HG03442 (cell line): ENCODE measurements around the gene HTR7.
"Not testable (repeated sequence)": the region's sequence is repeated elsewhere in the genome, so short reads cannot be mapped to it uniquely, and the experiment has no call there.

Source experiments
- ATAC-seq: cut with Tn5 transposase; IDR thresholded peaks from one replicate; pipeline ENCODE4 v1.9.1; 2021; ENCODE audit warnings: mild to moderate bottlenecking, moderate library complexity; ENCODE audit not compliant: unreplicated experiment

HTR7 gene

GRCh38 chr10:90857635-90858460 lies at the start of gene HTR7:
Gene HTR7, minus strand, starts transcription at chr10:90858039. Its CDS starts 368 bp downstream, at chr10:90857671.
- ATAC-seq = peak; percentile 60

GRCh38 chr10:90906596-90906995 lies 48.8 kb upstream of the HTR7 start:
- no peak for ATAC-seq

- ATAC-seq = no peak
Observed at GRCh38 chr10:90905925-90906324, 48.1 kb upstream of the HTR7 start.

GRCh38 chr10:90896916-90897315 lies 39.1 kb upstream of the HTR7 start:
- ATAC-seq = not testable (repeated sequence)

GRCh38 chr10:90893190-90893589 lies 35.4 kb upstream of the HTR7 start:
- ATAC-seq = no peak

GRCh38 chr10:90890347-90890746 lies 32.5 kb upstream of the HTR7 start:
- ATAC-seq = no peak

GRCh38 chr10:90889636-90890035 lies 31.8 kb upstream of the HTR7 start:
- no peak for ATAC-seq

DNA sequence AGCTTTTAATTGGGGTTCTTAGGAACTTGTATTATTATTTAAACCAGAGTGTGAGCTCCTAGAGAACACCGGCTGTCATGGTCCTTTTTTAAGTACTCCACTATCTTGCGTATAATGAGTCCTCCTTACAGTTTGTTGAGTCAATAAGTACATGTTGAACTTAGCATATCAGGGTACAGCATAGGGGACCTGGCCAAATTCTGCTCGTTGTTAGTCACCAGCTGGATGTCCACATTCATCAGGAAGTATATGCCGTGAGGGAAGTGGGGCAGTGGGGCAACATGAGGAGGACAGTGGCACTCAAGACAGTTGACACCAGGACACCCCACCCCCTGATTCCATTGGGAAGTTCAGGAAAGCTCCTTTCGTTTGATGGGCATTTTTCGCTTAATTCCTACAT lies 30.5 kb upstream of the HTR7 start:
- ATAC-seq = no peak

GRCh38 chr10:90887555-90887954 lies 29.7 kb upstream of the HTR7 start:
- ATAC-seq = no peak

DNA sequence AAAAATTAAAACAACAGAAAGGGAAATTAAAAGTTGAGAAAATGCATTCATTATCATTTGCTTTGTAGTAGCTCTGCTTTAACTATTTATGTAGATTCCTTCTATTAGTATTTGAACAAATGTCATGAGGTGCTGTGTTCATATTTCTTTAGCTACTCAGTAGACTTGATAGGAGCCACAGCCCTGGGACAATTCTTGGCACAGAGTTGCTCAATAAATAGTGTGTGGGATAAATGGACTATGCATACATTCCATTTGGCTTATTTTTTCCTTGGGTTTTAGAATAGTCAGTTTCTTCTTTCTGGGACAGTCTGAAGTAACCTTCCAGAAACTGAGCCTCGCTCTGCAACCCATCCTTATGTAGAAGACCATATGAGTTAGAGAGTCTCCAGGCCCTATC lies 27.3 kb upstream of the HTR7 start:
- ATAC-seq = no peak

GRCh38 chr10:90884431-90884830 lies 26.6 kb upstream of the HTR7 start:
- no peak for ATAC-seq

GRCh38 chr10:90880059-90880719 lies 22.4 kb upstream of the HTR7 start:
- ATAC-seq = not testable (repeated sequence)

GRCh38 chr10:90879062-90879461 lies 21.2 kb upstream of the HTR7 start:
- no peak for ATAC-seq

GRCh38 chr10:90872648-90873020 lies 14.8 kb upstream of the HTR7 start:
- no peak for ATAC-seq

GRCh38 chr10:90871766-90872647 lies 14.2 kb upstream of the HTR7 start, which contains the start of gene RPP30:
Gene RPP30, plus strand, starts transcription at chr10:90871974. Its CDS starts 13 bp downstream, at chr10:90871987.
- ATAC-seq = peak; percentile 98

- ATAC-seq = peak; percentile 37
Observed at GRCh38 chr10:90871279-90871765, 13.5 kb upstream of the HTR7 start.

DNA sequence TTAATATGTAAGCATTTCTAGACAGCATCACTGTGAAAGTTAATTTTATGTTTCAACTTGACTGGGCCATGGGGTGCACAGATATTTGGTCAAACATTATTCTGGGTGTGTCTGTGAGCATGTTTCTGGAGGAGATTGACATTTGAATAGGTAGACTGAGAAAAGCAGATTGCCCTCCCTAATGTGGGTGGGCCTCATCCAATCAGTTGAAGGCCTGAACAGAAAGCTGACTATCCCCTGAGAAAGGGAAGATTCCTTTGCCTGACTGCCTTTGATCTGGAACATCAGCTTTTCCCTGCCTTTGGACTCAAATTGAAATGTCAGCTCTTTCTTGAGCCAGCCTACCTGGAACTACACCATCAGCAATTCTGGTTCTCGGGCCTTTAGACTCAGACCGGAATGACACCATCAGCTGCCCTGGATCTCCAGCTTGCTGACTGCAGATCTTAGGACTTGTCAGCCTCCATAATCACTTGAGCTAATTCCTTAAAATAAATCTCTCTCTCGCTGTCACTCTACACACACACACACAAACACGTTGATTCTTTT lies 8.3 kb upstream of the HTR7 start:
- no peak for ATAC-seq

DNA sequence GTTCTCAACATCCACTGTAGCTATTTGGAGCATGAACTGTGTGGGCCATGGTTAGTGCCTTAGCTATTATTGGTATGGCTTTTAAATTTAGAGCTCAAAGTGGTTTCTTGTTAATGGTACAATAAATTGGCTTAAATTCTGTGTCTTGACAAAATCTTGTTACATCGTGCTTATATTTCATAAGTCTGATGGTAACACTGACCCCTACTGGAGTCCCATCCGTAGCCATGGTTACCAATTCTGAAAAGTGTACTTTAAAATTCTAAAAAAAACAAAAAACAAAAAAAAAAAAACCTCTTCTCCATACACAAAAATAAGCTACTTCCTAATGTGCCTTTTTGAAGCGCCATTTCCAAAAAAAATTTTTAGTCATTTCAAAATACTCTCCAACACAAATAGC lies 7.6 kb upstream of the HTR7 start:
- no peak for ATAC-seq

DNA sequence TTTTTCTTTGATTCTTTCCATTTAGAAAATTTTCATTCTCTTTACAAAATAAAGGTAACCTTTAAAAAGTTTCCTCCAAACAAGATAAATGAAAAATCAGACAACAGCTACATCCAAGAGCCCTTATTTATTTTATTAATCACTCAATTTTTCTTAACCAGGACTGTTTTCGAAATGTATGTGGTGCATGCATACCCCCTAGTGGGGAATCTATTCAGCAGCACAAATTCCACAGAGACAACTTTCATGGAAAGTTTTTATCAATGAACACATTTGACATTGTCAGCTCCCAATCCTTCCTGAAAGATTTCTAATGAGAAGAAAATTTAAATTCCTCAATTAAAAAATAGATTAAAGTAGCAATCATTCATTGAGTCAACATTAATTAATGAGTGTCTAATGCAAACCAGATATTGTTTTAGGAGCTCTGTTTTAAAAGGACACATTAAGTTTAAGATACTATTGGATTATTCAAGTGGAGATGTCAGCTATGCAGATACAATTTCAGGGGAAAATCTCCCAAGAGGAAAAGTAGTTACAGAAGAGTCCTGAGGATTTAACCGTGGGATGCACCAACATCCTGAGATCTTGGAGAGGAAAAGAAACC lies 5.2 kb upstream of the HTR7 start:
- no peak for ATAC-seq

DNA sequence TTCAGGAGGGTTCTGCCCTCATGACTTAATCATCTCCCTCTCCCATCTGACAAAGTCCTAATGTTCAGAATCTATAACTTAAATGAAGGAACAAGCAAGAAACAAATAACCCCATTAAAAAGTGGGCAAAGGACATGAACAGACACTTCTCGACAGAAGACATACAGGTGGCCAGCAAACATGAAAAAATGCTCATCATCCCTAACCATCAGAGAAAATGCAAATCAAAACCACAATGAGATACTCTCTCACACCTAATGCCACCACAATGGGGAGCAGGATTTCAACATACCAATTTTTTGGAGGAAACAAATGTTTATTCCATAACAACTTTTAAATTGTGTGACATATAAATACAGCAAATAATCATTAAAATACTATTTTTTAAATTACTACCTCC lies 3.0 kb upstream of the HTR7 start:
- ATAC-seq = no peak
